Activated CD8-positive, alpha-beta T cell treated with anti-CD3 and anti-CD28 coated beads, Interleukin-2, amount 10 ng/mL, durations not matched to agents 7 days and 5 days (primary cell): Measurements from ENCODE around the gene ZNF691. TPM values are rescaled to one million over a fixed set of nuclear protein-coding genes. Genes with fewer than 3 reads are reported as not detected.
"Not testable (repeated sequence)": the region's sequence is repeated elsewhere in the genome, so short reads cannot be mapped to it uniquely, and the experiment has no call there.

Source experiments
- ATAC-seq: fragments of 150-1000 bp; cut with Tn5 transposase; one replicate; pipeline ENCODE4 v1.10.0; 2021; ENCODE audit warnings: moderate library complexity
- CTCF ChIA-PET: fragments of 350-600 bp; sonication (Branson Sonifier 250); formaldehyde crosslinking; loops from one replicate; lab custom pipeline; 2021; ENCODE audit warnings: antibody characterized with exemption; lab: Charles Lee
- POLR2A ChIA-PET: fragments of 350-600 bp; sonication (Branson Sonifier 250); formaldehyde crosslinking; loops from one replicate; lab custom pipeline; 2021; ENCODE audit warnings: antibody characterized with exemption; lab: Charles Lee
- DNase-seq: peaks from one replicate; pipeline ENCODE4 v3.0.0-alpha.2; 2020
- H3K27ac Mint-ChIP-seq: one replicate; pipeline ENCODE4 v1.8.0; 2021; ENCODE audit warnings: mild to moderate bottlenecking, mixed read lengths
- H3K27me3 Mint-ChIP-seq: one replicate; pipeline ENCODE4 v1.8.0; 2021; ENCODE audit warnings: low read depth, mixed read lengths
- H3K36me3 Mint-ChIP-seq: one replicate; pipeline ENCODE4 v1.8.0; 2021; ENCODE audit warnings: low read depth, mixed read lengths
- H3K4me1 Mint-ChIP-seq: one replicate; pipeline ENCODE4 v1.8.0; 2021; ENCODE audit warnings: low read depth, mixed read lengths
- H3K4me3 Mint-ChIP-seq: one replicate; pipeline ENCODE4 v1.8.0; 2021; ENCODE audit warnings: mild to moderate bottlenecking, mixed read lengths
- H3K9me3 Mint-ChIP-seq: one replicate; pipeline ENCODE4 v1.8.0; 2022; ENCODE audit warnings: mixed read lengths; ENCODE audit not compliant: insufficient read depth
- total RNA-seq, 2 experiments: library from RNA; stranded (reverse); gene quantifications; one replicate each; pipeline ENCODE4 v1.2.3, GENCODE V29; 2021

Gene ZNF691
- total RNA-seq, 2 experiments from 2014 or later: 8.0 to 8.9 TPM

GRCh38 chr1:42886800-42887199 is 40.4 kb downstream of the ZNF691 start:
- peaks cover 8% of the 10 kb centered on the region for H3K27me3 Mint-ChIP-seq
- CTCF ChIA-PET: interaction anchor here (1.1 kb wide), 1 partner anchor 186 kb away, joined by 3 read pairs; no protein-coding TSS in a partner anchor
- no peak for ATAC-seq

GRCh38 chr1:42887366-42887765 is 41.0 kb downstream of the ZNF691 start:
- Mint-ChIP-seq H3K9me3 (no peaks in the 10 kb centered on the region), H3K4me1 (peaks cover 4% of the 10 kb centered on the region), H3K27me3 (peaks cover 8% of the 10 kb centered on the region), H3K27ac (no peak overlapping the region), H3K36me3 (no peaks in the 10 kb centered on the region), H3K4me3 (no peak overlapping the region)
- no peak for DNase-seq
- POLR2A ChIA-PET: interaction anchor here (1.4 kb wide), 1 partner anchor 41 kb away, joined by 3 read pairs; the partner anchor contains the start of gene ZNF691
- no peak for ATAC-seq
- CTCF ChIA-PET: interaction anchor here (1.1 kb wide), 1 partner anchor 186 kb away, joined by 3 read pairs; no protein-coding TSS in a partner anchor

More at GRCh38 chr1:42886800-42887199, 40.4 kb downstream of the ZNF691 start:
- no peak overlapping the region for H3K4me3 Mint-ChIP-seq
- no peak for DNase-seq
- no peaks in the 10 kb centered on the region for H3K9me3 Mint-ChIP-seq
- peaks cover under 1% of the 10 kb centered on the region for H3K4me1 Mint-ChIP-seq
- no peak overlapping the region for H3K27ac Mint-ChIP-seq
- H3K36me3 Mint-ChIP-seq: no peaks in the 10 kb centered on the region
- POLR2A ChIA-PET: interaction anchor here (1.4 kb wide), 1 partner anchor 41 kb away, joined by 3 read pairs; the partner anchor contains the start of gene ZNF691

GRCh38 chr1:42888013-42888633 is 41.7 kb downstream of the ZNF691 start:
- ChIA-PET POLR2A (interaction anchor here (1.4 kb wide), 1 partner anchor 42 kb away, joined by 3 read pairs; the partner anchor contains the start of gene ZNF691), CTCF (no interaction called here)
- Mint-ChIP-seq H3K4me1 (peaks cover 4% of the 10 kb centered on the region), H3K4me3 (no peak overlapping the region), H3K9me3 (no peaks in the 10 kb centered on the region), H3K36me3 (no peaks in the 10 kb centered on the region), H3K27ac (no peak overlapping the region), H3K27me3 (peaks cover 8% of the 10 kb centered on the region)
- DNase-seq (no peak), ATAC-seq (no peak)

GRCh38 chr1:42889264-42889663 is 42.9 kb downstream of the ZNF691 start:
- ChIA-PET POLR2A (no interaction called here), CTCF (interaction anchor here (0.8 to 2.2 kb wide), 2 partner anchors 24 to 111 kb away, joined by 4 to 6 read pairs; no protein-coding TSS in a partner anchor)
- no peaks in the 10 kb centered on the region for H3K9me3 Mint-ChIP-seq
- H3K27ac Mint-ChIP-seq: no peak overlapping the region
- peaks cover 4% of the 10 kb centered on the region for H3K4me1 Mint-ChIP-seq
- ATAC-seq: no peak
- H3K4me3 Mint-ChIP-seq: no peak overlapping the region
- no peaks in the 10 kb centered on the region for H3K36me3 Mint-ChIP-seq
- peaks cover 8% of the 10 kb centered on the region for H3K27me3 Mint-ChIP-seq
- no peak for DNase-seq

- no peaks in the 10 kb centered on the region for H3K9me3 Mint-ChIP-seq
- no peak overlapping the region for H3K4me3 Mint-ChIP-seq
- H3K27ac Mint-ChIP-seq: no peak overlapping the region
- no peaks in the 10 kb centered on the region for H3K36me3 Mint-ChIP-seq
- ATAC-seq: no peak
- peaks cover 28% of the 10 kb centered on the region for H3K27me3 Mint-ChIP-seq
- ChIA-PET CTCF (interaction anchor here (1.6 to 2.3 kb wide), 3 partner anchors 21 to 182 kb away, joined by 4 to 9 read pairs (median 6); no protein-coding TSS in a partner anchor), POLR2A (no interaction called here)
- DNase-seq: no peak
- H3K4me1 Mint-ChIP-seq: peaks cover 4% of the 10 kb centered on the region
These were observed 45.2 kb downstream of the ZNF691 start for GRCh38 chr1:42891465-42892138.

- H3K27me3 Mint-ChIP-seq: peaks cover 36% of the 10 kb centered on the region
- H3K4me1 Mint-ChIP-seq, H3K9me3 Mint-ChIP-seq, DNase-seq, H3K27ac Mint-ChIP-seq, ATAC-seq, H3K4me3 Mint-ChIP-seq, H3K36me3 Mint-ChIP-seq: not testable (repeated sequence)
- CTCF ChIA-PET: interaction anchor here (1.6 to 2.4 kb wide), 3 partner anchors 13 to 174 kb away, joined by 3 to 11 read pairs (median 6); no protein-coding TSS in a partner anchor
- POLR2A ChIA-PET: interaction anchor here (0.6 kb wide), 1 partner anchor 1726 kb away, joined by 4 read pairs; no protein-coding TSS in a partner anchor
These were observed 53.5 kb downstream of the ZNF691 start for GRCh38 chr1:42899960-42900359.

Other genes with a start within 250 kb of the ZNF691 start
- gene PPIH, start 188.2 kb upstream of the ZNF691 start, total RNA-seq: 100 to 1,000 TPM; 112 to 121 TPM
- 100 to 1,000 TPM; 733 to 791 TPM for gene YBX1, start 164.2 kb upstream of the ZNF691 start, total RNA-seq
- gene CLDN19, start 106.4 kb upstream of the ZNF691 start, total RNA-seq: not detected
- gene P3H1, start 79.6 kb upstream of the ZNF691 start, total RNA-seq: 10 to 100 TPM; 42.9 to 45.5 TPM
- 1 to 10 TPM; 6.3 to 6.7 TPM for gene C1orf50, start 79.4 kb upstream of the ZNF691 start, total RNA-seq
- gene TMEM269, start 61.6 kb upstream of the ZNF691 start, total RNA-seq: under 1 TPM in 1 of 2 experiments, not detected in 1; 0.40 TPM
- gene ERMAP, start 29.5 kb upstream of the ZNF691 start, total RNA-seq: 1 to 10 TPM; 5.7 to 6.0 TPM
- 10 to 100 TPM; 17.1 to 18.0 TPM for gene SVBP, start 29.2 kb upstream of the ZNF691 start, total RNA-seq
- gene SLC2A1, start 112.3 kb downstream of the ZNF691 start, total RNA-seq: 100 to 1,000 TPM; 113 to 123 TPM